ENCODE data around the gene SEC22A. TPM values are rescaled to one million over a fixed set of nuclear protein-coding genes. Genes with fewer than 3 reads are reported as not detected.
A peak's percentile ranks its signal among the peaks of the same experiment; 100 is the strongest.

Gene SEC22A
- total and polyA plus RNA-seq, 12 donors = 4.6 to 67.2 (median 21.0) TPM

GRCh38 chr3:123153125-123154019, 48.4 kb upstream of the SEC22A start:
- Histone ChIP-seq H3K27ac (peak overlapping the region in 2 of 5 donors; percentile 8 to 38), H3K36me3 (replicated peaks in 1 of 2) (peaks cover 0 to 60% of the 10 kb centered on the region in 2 donors), H3K27me3 (no peaks in the 10 kb centered on the region), H3K4me3 (no peak overlapping the region), H3K4me1 (replicated peaks in 1 of 2) (peaks cover 7 to 30% of the 10 kb centered on the region in 2 donors), H3K9me3 (replicated peaks in 1 of 3) (no peaks in the 10 kb centered on the region)
- intact Hi-C loops (cut with DNase I) = no loop called here
- WGBS, 4 donors = 61 to 79% (median 77%) methylated on average over 6 of the region's 6 CpGs
- DNase-seq = peak in 3 of 7 donors; percentile 9 to 59 (median 13)
- TF ChIP-seq POLR2A (IDR thresholded peaks at IDR 0.05) = no peak
- TF ChIP-seq, protein P1, sequence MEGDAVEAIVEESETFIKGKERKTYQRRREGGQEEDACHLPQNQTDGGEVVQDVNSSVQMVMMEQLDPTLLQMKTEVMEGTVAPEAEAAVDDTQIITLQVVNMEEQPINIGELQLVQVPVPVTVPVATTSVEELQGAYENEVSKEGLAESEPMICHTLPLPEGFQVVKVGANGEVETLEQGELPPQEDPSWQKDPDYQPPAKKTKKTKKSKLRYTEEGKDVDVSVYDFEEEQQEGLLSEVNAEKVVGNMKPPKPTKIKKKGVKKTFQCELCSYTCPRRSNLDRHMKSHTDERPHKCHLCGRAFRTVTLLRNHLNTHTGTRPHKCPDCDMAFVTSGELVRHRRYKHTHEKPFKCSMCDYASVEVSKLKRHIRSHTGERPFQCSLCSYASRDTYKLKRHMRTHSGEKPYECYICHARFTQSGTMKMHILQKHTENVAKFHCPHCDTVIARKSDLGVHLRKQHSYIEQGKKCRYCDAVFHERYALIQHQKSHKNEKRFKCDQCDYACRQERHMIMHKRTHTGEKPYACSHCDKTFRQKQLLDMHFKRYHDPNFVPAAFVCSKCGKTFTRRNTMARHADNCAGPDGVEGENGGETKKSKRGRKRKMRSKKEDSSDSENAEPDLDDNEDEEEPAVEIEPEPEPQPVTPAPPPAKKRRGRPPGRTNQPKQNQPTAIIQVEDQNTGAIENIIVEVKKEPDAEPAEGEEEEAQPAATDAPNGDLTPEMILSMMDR (IDR thresholded peaks at IDR 0.05) = no peak

DNA sequence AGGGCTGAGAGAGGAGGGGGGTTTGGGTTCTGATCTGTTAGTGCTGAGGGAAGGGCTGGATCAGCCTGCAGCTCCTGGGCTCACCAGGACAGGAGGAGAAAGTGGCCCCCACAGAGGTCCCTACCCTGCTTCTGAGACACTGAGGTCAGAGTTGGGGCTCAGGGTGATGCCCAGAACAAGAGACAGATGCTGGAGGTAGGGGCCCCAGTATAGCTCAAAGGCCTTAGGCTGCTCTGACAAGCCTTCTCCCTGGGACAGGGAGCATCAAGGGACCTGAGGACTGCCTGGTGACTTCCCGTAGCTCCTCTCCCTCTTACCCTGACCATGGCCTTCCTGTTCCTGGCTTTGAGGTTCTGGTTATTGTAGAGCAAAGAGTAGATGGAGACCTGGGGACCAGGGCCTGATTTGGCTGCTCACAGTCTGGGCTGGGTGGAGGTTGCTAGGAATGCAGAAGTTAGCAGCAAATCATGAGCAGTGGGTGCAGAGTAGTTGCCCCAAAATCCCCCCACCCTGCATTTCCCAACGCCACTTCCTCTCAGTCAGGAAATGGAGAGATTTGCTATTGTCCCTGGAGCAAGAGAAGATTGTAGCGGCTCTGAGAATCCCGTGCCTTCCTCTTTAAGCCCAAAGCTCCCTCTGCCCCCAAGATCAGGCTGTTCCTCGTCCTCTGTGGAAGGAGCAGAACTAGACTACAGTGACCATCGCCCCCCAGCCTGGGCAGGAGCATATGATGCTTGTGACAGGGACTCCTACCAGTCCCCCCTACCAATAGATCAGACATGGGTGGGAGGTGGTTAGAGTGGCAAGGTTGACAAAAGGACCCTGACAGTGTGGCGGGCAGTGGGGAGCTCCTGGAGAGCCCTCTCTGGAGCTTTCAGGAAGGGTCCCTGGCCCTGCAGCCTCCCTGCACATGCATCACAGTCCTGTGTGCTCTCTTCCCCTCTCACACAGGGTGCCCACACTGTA, 47.4 kb upstream of the SEC22A start:
- DNase-seq = peak in 3 of 7 donors; percentile 14 to 52 (median 28)
- Histone ChIP-seq H3K9me3 (replicated peaks in 1 of 3) (no peaks in the 10 kb centered on the region), H3K27me3 (no peaks in the 10 kb centered on the region), H3K4me1 (replicated peaks in 1 of 2) (peaks cover 7 to 35% of the 10 kb centered on the region in 2 donors), H3K27ac (peak overlapping the region in 2 of 5 donors; percentile 8 to 38), H3K36me3 (replicated peaks in 1 of 2) (peaks cover 0 to 62% of the 10 kb centered on the region in 2 donors), H3K4me3 (no peak overlapping the region)
- WGBS, 4 donors = 79 to 88% (median 81%) methylated on average over 6 to 7 of the region's 7 CpGs
- TF ChIP-seq, protein P1 (IDR thresholded peaks at IDR 0.05) = no peak
- TF ChIP-seq POLR2A (IDR thresholded peaks at IDR 0.05) = no peak
- intact Hi-C loops (cut with DNase I) = no loop called here

GRCh38 chr3:123155471-123156011, 46.2 kb upstream of the SEC22A start:
- TF ChIP-seq, protein P1 (IDR thresholded peaks at IDR 0.05) = no peak
- no peak for TF ChIP-seq POLR2A (IDR thresholded peaks at IDR 0.05)
- Histone ChIP-seq H3K4me1 (replicated peaks in 1 of 2) (peaks cover 11 to 41% of the 10 kb centered on the region in 2 donors), H3K27me3 (no peaks in the 10 kb centered on the region), H3K36me3 (replicated peaks in 1 of 2) (peaks cover 0 to 49% of the 10 kb centered on the region in 2 donors), H3K4me3 (no peak overlapping the region), H3K27ac (no peak overlapping the region), H3K9me3 (replicated peaks in 1 of 3) (no peaks in the 10 kb centered on the region)
- intact Hi-C loops (cut with DNase I) = no loop called here
- 85 to 88% (median 87%) methylated on average over 5 to 9 of the region's 9 CpGs for WGBS, 4 donors
- peak in 3 of 7 donors; percentile 14 to 48 (median 15) for DNase-seq

Data from adrenal gland (tissue), 12 donors.